IPS-18c (cell line): ENCODE measurements around the gene MNT.
"Not testable (repeated sequence)": the region's sequence is repeated elsewhere in the genome, so short reads cannot be mapped to it uniquely, and the experiment has no call there.

ENCODE experiments used
- H3K4me3 ChIP-seq: 2 replicates; pipeline ENCODE4 v1.7.0; 2013; ENCODE audit warnings: low read depth, mild to moderate bottlenecking, low read length, moderate library complexity; ENCODE audit not compliant: insufficient read depth
- H3K9me3 ChIP-seq: one replicate; pipeline ENCODE4 v1.6.1; 2013; ENCODE audit warnings: mild to moderate bottlenecking, low read length, moderate library complexity; ENCODE audit not compliant: control insufficient read depth, insufficient read depth

The MNT gene, protein sequence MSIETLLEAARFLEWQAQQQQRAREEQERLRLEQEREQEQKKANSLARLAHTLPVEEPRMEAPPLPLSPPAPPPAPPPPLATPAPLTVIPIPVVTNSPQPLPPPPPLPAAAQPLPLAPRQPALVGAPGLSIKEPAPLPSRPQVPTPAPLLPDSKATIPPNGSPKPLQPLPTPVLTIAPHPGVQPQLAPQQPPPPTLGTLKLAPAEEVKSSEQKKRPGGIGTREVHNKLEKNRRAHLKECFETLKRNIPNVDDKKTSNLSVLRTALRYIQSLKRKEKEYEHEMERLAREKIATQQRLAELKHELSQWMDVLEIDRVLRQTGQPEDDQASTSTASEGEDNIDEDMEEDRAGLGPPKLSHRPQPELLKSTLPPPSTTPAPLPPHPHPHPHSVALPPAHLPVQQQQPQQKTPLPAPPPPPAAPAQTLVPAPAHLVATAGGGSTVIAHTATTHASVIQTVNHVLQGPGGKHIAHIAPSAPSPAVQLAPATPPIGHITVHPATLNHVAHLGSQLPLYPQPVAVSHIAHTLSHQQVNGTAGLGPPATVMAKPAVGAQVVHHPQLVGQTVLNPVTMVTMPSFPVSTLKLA

DNA sequence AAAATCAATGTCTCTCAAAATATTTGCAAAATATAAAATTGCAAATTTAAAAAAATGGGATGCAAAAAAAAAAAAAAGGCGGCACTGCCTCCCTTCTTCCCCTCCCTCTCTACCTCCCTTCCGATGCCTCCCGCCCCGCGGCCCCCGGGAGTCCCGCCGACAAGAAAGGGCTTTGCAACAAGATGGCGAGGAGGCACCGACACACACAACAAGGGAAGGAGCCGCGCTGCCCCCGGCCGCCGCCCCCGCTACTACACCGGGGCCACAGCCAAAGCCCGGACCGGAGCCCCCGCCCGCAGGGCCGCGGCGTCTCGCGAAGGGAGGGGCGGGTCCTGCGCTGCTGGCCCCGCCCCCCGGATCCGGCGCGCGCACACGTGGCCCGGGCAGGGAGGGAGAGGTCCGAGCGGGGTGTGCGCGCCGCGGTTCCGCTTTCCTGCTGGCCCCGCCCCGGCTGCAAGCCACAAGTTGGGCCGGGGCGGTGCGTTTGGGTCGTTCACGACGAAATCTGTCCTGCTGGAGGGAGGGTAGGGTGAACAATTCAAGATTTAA lies at the start of gene MNT:
Gene MNT (minus strand): TSS at position 184 of the 549 bp plus-strand sequence. CDS start 348 bp downstream, outside the sequence.
- Histone ChIP-seq H3K9me3 (no peaks in the 10 kb centered on the region), H3K4me3 (peak within 1 kb of the TSS; percentile 80)

DNA sequence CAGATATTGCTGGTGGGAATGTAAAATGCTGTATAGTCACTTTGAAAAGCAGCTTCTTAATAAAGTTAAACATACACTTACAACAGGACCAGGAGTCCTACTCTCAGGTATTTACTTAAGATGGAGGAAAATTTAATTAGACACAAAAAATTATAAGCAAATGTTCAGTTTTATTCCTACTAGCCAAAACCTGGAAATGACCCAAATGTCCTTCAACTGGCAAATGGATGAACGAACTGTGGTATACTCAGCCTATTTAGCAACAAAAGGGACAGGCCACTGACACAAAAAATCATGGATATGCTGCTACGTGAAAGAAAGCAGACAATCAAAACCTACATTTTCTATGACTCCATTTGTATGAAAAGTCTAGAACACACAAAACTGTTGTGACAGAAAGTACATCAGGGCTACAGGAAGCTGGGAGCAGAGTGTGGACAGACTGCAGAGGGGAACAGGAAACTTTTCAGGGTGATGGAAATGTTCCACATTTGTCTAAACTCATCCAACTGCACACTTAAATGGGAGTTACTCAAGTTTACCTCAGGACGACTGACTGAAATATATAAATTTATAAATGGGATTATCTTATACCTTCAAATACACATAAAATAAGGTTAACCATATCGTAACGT lies 49.3 kb upstream of the MNT start:
- Histone ChIP-seq H3K9me3 (peaks cover 2% of the 10 kb centered on the region), H3K4me3 (no peak overlapping the region)

DNA sequence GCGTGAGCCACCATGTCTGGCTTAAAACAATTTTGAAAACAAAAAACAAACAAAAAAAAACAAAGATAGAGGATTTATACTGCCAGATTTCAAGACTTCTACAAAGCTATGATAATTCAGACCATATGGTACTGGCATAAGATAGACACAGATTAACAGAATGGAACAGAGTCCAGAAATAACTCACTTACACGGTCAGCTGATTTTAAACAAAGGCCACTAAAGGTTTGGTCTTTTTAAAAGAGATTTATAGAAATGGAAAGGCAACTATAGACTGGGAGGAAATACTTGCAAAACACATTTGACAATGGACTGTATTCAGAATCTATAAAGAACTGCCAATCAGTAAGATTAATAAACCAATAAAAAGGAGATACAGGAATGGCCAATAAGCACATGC lies 48.6 kb upstream of the MNT start:
- Histone ChIP-seq H3K9me3 (peaks cover 2% of the 10 kb centered on the region), H3K4me3 (no peak overlapping the region)

DNA sequence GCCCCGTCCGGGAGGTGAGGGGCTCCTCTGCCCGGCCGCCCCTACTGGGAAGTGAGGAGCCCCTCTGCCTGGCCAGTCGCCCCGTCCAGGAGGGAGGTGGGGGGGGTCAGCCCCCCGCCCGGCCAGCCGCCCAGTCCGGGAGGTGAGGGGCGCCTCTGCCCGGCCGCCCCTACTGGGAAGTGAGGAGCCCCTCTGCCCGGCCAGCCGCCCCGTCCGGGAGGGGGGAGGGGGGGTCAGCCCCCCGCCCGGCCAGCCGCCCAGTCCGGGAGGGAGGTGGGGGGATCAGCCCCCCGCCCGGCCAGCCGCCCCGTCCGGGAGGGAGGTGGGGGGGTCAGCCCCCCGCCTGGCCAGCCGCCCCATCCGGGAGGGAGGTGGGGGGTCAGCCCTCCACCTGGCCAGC lies 46.6 kb upstream of the MNT start:
- not testable (repeated sequence) for H3K4me3 ChIP-seq, H3K9me3 ChIP-seq

DNA sequence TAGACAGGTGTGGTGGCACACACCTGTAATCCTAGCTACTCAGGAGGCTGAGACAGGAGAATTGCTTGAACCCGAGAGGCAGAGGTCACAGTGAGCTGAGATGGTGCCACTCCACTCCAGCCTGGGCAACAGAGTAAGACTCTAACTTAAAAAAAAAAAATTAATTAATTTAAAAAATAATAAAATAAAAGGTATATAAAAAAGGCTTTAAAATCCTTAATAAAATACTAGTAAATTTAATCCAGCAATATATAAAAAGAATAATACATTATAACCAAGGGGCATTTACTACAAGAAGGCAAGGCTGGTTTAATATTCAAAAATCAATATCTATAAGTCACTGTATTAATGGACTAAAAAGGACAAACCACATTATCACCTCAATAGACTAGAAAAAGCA lies 44.8 kb upstream of the MNT start:
- peaks cover 2% of the 10 kb centered on the region for H3K9me3 ChIP-seq
- no peak overlapping the region for H3K4me3 ChIP-seq

DNA sequence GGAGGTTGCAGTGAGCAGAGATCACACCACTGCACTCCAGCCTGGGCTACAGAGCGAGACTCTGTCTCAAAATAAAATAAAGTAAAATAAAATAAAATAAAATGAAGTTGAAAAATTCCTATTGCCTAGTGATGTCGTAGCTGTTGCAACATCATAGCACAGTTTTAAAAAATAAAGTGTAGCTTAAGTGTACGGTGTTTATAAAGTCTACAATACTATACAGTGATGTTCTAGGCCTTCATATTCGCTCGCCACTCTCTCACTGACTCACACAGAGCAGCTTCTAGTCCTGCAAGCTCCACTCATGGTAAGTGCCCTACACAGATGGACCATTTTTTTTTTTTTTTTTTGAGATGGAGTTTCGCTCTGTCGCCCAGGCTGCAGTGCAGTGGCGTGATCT lies 43.5 kb upstream of the MNT start:
- peaks cover 2% of the 10 kb centered on the region for H3K9me3 ChIP-seq
- no peak overlapping the region for H3K4me3 ChIP-seq

DNA sequence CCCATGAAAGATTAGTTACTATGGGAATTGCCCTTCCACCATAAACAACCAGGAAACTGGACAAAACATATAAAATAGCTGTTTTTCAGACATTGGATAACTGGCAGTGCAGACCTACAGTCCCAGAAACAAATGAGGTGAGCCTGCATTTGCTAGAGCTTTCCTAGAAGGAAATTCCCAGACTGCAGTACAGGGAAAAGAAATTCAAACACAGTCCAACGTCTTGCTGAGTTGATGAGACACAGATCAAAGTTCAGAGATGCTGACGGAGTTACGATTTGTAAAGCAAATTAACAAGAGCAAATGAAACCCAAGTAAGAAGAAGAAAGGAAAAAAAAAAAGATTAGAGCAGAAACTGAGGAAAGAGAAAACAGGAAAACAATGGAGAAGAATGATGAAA lies 41.3 kb upstream of the MNT start:
- Histone ChIP-seq H3K4me3 (no peak overlapping the region), H3K9me3 (peaks cover 2% of the 10 kb centered on the region)

DNA sequence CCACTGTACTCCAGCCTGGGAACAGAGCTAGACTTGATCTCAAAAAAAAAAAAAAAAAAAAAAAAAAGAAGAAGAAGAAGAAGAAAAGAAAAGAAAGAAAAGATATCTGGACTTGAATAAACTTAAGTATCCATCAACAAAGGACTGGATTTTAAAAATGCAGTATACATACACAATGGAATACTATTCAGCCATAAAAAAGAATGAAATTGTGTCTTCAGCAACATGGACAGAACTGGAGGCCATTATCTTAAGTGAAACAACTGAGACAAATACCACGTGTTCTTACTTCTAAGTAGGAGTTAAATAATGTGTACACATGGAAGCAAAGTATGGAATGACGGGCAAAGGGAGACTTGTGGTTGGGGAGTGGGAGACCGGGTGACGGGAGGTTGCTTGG lies 40.1 kb upstream of the MNT start:
- Histone ChIP-seq H3K9me3 (no peaks in the 10 kb centered on the region), H3K4me3 (no peak overlapping the region)

DNA sequence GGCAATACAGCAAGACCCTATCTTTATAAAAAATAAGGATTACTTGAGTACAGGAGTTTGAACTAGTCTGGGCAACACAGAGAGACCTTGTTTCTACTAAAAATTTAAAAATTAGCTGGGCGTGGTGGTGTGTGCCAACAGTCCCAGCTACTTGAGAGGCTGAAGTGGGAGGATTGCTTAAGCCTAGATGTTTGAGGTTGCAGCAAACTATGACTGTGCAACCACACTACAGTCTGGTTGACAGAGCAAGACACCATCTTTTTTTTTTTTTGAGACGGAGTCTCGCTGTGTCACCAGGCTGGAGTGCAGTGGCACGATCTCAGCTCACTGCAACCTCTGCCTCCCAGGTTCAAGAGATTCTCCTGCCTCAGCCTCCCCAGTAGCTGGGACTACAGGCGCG lies 39.1 kb upstream of the MNT start:
- not testable (repeated sequence) for H3K9me3 ChIP-seq, H3K4me3 ChIP-seq

DNA sequence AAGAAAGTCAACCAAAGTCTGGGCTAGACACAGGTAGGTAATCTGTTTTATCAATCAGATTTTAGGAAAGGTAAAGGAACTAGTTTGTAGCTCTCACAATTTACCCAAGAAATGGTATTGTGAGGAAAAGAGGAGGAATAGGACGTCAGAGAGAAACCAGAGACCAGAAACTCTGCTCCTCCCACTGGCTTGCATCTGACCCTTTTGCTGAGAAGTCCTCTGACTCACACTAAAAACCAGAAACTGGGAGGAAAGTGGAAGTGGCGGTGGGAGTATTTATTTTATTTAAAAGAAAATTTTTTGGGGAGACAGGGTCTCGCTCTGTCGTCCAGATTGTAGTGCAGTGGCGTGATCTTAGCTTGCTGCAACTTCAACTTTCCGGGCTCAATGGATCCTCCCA lies 38.0 kb upstream of the MNT start:
- no peaks in the 10 kb centered on the region for H3K9me3 ChIP-seq
- no peak overlapping the region for H3K4me3 ChIP-seq

DNA sequence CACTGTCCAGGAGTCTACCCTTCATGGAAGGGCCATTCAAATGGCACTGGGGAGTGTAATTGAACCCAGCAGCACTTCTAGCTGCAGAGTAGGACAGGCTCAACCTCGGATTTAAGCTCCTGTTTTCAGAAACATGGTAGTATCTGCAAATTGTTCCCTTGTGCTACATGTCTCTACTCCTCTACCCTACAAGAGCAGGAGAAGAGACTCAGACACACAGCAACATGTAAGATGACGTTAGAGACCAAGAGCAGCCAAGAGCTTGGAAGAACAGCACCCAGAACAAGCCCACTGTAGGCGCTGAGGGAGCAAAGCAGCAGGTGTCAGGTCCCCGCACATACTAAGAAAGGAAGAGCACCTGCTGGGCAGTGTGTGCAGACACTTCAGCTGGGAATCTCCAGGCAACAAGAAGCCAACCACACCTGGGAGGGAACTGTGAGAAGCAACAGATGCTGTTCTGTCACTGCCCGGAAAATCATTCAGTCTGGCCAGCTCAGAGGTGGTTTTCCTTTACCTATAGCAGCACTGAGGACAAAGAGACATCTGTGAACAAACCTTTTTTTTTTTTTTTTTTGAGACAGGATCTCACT lies 35.6 kb upstream of the MNT start:
- H3K4me3 ChIP-seq = no peak overlapping the region

DNA sequence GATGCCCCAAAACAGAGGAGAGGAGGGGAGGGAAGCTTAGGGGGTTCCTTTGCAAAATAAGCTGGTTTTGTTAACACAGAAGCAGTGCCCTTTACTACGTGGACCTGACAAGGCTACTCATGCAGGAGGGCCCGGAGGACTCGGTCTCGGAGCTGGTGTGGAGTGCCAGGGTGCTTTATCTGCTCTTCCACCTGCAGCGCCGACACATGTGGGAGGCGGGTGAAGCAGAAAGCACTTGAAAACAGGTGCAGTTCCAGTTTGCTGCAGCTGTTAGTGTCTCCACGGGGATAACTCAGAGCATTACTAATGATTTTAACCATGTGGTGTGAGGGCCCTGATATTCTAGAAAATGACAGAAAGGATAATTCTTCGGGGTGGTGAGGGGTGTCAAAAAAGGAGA lies 35.0 kb upstream of the MNT start:
- no peak overlapping the region for H3K4me3 ChIP-seq
- no peaks in the 10 kb centered on the region for H3K9me3 ChIP-seq

More for the DNA sequence above, 35.6 kb upstream of the MNT start:
- H3K9me3 ChIP-seq = no peaks in the 10 kb centered on the region

DNA sequence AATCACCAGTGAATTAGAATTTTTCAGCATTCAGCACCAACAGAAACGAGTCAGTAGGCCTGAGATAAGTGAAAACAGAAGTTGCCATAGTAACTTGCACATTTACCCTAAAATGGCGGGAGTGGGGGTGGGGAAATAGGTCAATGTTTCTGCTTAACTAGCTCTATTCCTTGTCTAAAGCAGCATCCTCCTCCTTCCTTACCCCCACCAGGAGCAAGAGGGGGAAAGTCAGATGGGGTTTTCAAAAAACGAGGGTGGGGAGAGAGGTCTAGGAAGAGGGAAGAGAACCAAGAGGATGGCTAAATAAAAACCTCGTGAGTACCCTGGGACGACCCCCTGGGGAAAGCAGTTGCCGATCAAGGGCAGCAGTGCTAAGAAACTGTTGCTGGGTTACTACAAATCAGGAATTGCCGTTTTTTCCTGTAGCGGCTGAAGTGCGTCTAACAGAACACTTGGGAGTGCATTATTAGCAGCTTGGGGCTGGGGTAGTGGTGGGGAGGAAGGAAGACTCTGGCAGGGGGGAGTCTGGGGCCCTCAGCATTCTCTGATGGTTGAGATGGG lies 34.4 kb upstream of the MNT start:
- Histone ChIP-seq H3K4me3 (no peak overlapping the region), H3K9me3 (no peaks in the 10 kb centered on the region)

DNA sequence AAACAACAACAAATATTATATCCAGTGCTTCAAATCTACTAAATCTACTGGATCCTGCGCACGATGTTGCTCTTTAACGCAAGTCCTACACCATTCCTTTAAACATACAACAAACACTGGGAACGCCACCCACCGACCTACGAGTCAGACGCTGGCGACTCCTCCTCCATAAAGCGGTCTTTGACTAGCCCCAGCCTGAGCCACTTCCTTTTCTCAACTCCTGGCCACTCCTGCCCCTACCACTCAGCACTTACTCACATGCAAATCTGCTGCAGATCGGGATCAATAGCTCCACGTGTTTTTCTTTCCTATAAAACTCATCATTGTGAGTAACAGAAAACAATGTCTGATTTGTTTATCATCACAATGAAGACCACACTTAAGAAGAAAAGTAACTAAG lies 32.8 kb upstream of the MNT start:
- Histone ChIP-seq H3K4me3 (no peak overlapping the region), H3K9me3 (no peaks in the 10 kb centered on the region)

DNA sequence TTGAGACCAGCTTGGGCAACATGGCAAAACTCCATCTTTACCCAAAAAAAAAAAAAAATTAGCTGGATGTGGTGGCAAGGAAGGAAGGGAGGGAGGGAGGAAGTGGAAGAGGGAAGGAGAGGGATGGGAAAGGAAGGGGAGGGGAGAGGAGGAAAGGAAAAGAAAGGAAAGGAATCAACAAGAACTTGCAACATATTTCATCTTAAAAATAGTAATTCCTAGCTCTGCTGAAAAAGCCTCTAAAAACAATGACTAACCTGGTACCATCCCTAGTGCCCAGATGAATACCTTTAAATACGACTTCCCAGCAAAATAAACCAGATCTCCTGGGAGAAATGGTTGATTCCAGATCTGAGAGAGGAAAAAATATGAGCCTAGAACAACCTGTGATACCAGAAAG lies 27.1 kb upstream of the MNT start:
- Histone ChIP-seq H3K4me3 (no peak overlapping the region), H3K9me3 (no peaks in the 10 kb centered on the region)

DNA sequence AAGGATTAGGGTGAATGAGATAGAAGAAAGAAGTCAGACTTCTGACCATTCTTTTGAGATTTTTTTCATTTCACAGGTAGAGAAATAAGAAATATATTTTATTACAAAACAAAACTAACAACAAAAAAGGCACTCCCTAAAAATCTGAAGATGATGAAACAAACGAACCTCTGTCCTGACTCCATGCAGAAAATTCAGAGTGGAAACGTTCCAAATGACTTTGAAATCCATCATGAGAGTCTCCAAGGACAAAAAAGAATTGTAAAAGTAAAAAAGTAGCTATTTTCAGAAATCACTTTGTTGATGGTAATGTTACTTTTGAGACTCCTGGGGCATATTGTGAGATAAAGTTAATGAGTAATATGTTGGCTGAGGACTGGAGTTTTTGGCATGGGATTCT lies 26.4 kb upstream of the MNT start:
- no peaks in the 10 kb centered on the region for H3K9me3 ChIP-seq
- H3K4me3 ChIP-seq = no peak overlapping the region

DNA sequence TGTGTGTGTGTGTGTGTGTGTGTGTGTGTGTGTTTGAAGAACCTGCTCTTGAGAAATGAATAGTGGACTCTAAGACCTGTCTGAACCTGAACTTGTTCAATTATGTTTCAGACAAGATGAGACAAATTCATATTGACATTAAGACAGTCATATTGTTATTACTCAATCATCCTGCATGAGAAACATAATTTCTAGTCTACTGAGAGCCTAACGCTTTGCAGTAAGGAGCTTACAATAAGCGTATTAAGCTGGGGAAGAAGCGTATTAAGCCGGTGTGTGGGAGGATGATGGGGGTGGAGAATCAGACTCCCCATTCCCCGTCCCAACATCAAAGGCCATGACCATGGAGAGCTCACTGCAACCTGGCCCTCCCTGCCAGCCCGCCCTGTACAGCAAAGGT lies 22.4 kb upstream of the MNT start:
- no peak overlapping the region for H3K4me3 ChIP-seq
- H3K9me3 ChIP-seq = no peaks in the 10 kb centered on the region
